ENCODE measurements around the gene FAM78A.

- TF ChIP-seq, protein P1, sequence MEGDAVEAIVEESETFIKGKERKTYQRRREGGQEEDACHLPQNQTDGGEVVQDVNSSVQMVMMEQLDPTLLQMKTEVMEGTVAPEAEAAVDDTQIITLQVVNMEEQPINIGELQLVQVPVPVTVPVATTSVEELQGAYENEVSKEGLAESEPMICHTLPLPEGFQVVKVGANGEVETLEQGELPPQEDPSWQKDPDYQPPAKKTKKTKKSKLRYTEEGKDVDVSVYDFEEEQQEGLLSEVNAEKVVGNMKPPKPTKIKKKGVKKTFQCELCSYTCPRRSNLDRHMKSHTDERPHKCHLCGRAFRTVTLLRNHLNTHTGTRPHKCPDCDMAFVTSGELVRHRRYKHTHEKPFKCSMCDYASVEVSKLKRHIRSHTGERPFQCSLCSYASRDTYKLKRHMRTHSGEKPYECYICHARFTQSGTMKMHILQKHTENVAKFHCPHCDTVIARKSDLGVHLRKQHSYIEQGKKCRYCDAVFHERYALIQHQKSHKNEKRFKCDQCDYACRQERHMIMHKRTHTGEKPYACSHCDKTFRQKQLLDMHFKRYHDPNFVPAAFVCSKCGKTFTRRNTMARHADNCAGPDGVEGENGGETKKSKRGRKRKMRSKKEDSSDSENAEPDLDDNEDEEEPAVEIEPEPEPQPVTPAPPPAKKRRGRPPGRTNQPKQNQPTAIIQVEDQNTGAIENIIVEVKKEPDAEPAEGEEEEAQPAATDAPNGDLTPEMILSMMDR (conservative IDR thresholded peaks at IDR 0.05; ENCODE audit: low read depth, low read length), result no peak
- TF ChIP-seq EZH2phosphoT487 (IDR thresholded peaks at IDR 0.05; ENCODE audit: borderline replicate concordance, low read length) (no peak), EZH2 (IDR thresholded peaks at IDR 0.05; ENCODE audit: low read length, unreplicated experiment) (no peak)
These were observed 21.7 kb downstream of the FAM78A start for GRCh38 chr9:131254626-131255025.
